Ecto neural progenitor cell (in vitro differentiated cells): ENCODE measurements around the gene WWTR1.

Experiments used
- DNase-seq: peaks from one replicate; pipeline ENCODE4 v3.0.0-alpha.2; 2018; ENCODE audit warnings: low spot score

The WWTR1 gene

GRCh38 chr3:149623824-149624223 lies 34.0 kb downstream of the WWTR1 start:
- no peak for DNase-seq

GRCh38 chr3:149621218-149622005 lies 36.4 kb downstream of the WWTR1 start:
- no peak for DNase-seq

- no peak for DNase-seq
Measured at GRCh38 chr3:149620291-149621020, 37.4 kb downstream of the WWTR1 start.

- no peak for DNase-seq
Measured at GRCh38 chr3:149619136-149619535, 38.7 kb downstream of the WWTR1 start.

- DNase-seq: no peak
Measured at GRCh38 chr3:149618151-149619123, 39.4 kb downstream of the WWTR1 start.

GRCh38 chr3:149615731-149616221 lies 42.0 kb downstream of the WWTR1 start:
- no peak for DNase-seq

GRCh38 chr3:149613988-149614387 lies 43.8 kb downstream of the WWTR1 start:
- no peak for DNase-seq

GRCh38 chr3:149612456-149612855 lies 45.4 kb downstream of the WWTR1 start:
- DNase-seq: no peak

- DNase-seq: no peak
Measured at GRCh38 chr3:149611149-149611548, 46.7 kb downstream of the WWTR1 start.

- DNase-seq: no peak
Measured at GRCh38 chr3:149610351-149611105, 47.3 kb downstream of the WWTR1 start.

- DNase-seq: no peak
Measured at GRCh38 chr3:149609595-149609994, 48.2 kb downstream of the WWTR1 start.

- no peak for DNase-seq
Measured at GRCh38 chr3:149608987-149609386, 48.8 kb downstream of the WWTR1 start.

GRCh38 chr3:149605902-149606301 lies 51.9 kb downstream of the WWTR1 start:
- no peak for DNase-seq

- DNase-seq: peak; percentile 60
Measured at GRCh38 chr3:149604125-149604875, 53.5 kb downstream of the WWTR1 start.

GRCh38 chr3:149603126-149604074 lies 54.4 kb downstream of the WWTR1 start:
- no peak for DNase-seq

- no peak for DNase-seq
Measured at GRCh38 chr3:149600634-149601033, 57.2 kb downstream of the WWTR1 start.

- no peak for DNase-seq
Measured at GRCh38 chr3:149599236-149599635, 58.6 kb downstream of the WWTR1 start.

- no peak for DNase-seq
Measured at GRCh38 chr3:149596134-149596770, 61.6 kb downstream of the WWTR1 start.
